HG02981 (cell line): Measurements from ENCODE around the gene IGLL5.
"Not testable (repeated sequence)": the region's sequence is repeated elsewhere in the genome, so short reads cannot be mapped to it uniquely, and the experiment has no call there.

ENCODE experiments used
- ATAC-seq: cut with Tn5 transposase; IDR thresholded peaks from one replicate; pipeline ENCODE4 v1.9.1; 2021; ENCODE audit warnings: mild to moderate bottlenecking, moderate library complexity; ENCODE audit not compliant: unreplicated experiment

IGLL5 gene

DNA sequence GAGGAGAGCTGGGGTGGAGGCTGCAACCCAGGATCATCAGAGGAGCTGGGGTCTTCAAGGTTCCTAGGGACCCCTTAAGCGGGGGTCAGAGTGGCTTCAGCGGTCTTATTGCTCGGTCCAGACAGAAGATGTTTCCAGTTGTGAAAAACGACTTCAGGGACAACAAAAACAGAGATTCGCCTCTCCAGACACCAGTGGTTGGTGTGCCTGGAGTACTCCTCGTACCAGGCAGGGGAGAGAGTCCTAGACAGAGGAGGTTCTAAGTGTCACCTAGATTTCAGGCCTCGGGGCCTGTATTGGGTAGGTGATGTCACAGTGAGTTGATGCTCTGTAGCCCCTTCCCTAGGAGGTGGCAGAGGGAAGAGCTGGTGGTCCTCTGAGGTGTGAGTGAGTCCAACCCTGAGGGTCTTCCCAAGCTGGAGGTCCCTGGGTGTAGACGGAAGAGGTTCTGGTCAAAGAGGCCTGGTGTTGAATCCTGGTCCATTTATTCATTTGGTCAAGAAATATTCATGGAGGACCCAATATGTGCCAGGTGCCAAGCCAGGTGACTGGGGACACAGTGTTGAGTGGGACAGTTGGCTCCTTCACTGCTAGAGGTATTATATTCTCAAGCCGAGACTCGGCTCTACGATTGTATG is 4.4 kb upstream of the IGLL5 start:
- no peak for ATAC-seq

DNA sequence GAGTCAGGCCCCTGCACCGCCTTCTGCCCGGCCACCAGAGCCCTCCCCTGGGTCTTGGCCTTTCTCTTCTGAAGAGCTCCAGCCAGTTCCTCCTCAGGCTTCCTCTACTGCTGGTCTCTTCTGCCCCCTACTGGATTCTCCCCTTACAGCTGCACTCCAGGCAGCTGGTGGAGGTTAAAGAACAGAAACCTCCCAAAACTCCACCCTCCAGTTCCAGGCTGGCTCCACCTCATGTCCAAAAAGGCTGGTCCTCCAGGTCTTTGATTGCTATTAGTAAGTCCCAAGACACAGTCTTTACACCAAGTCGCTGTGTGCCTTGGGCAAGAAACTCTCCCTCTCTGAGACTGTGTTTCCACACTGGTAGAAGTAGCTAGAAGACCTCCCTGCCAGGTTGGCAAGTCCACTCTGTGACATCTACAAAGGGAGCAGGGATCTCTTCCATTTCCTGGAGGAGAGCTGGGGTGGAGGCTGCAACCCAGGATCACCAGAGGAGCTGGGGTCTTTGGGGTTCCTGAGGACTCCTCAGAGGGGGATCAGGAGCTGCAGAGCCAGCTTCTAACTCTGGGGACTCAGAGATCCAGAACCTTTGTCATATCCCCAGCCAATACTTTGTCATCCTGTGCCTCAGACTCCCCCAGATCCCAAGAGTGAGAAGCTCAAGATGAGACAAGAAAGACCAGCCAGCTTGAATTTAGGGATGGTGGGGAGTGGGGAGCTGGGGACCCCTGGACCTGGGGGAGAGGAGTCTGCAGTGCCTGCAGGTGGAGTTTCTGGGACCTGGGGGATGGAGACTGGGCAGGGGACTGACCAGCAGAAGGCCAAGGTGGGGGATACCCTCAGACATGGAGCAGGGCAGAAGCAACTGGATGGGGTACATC is 3.4 kb upstream of the IGLL5 start:
- ATAC-seq: no peak

DNA sequence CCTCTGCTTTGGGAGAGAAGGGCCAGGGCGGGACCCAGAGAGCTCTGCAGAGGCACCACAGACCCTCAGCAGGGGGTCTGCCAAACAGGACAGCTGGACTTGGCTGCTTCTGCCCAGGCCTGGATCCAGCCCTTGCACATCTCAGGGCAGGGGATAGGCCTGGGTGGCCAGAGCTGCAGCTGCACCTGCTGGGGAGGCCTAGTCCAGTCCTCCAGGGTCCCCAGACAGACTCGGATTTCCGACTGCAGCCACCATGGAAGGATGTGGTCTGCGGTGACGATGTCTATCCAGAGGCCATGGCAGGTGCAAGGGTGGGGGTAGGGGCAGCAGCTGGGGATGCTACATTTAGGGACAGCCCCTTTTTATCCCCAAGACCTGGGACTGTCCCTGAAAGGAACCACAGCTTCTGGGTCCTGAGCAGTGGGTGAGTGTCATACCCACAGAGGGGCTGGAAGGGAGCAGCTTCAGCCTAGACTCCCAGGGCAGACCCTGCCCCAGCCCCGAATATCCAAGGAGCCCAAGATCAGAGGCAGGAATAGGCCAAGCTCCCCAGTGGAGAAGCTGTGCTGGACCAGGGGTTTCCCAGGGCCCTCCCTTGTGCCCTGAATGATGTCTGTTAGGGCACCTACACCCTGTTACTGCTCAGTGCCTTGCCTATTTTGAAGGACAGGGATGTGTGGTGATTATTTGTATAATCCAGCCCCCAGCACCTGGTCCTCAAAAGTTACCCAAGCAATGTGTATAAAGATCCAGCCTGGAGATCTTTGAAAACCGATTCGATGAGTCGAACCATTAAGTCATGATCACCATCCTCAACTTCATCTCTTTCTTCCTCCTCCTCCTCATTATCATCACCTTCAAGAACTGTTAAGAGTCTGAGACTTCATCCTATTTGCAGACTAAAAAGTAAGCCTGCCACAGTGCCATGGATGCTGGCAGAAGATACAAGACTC is 2.5 kb upstream of the IGLL5 start:
- no peak for ATAC-seq

DNA sequence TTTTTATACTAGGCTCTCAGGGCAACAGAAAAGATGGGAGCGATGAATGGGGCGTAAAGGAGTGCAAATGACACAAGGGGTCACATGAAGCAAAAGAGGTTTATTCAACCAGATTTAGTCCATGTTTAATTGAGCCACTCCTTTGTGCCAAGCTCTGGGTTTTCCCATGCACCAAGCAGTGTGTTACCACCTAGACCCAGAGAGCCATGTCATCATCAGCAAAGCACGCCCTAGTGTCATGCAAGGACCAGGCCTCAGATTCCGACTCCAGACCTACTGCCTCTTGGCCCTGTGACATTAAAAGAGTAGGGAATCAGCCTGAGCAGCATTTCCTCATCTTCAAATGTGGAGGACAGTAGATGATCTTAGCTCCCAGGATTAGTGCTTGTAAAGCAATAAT is 1.1 kb upstream of the IGLL5 start:
- ATAC-seq: no peak

DNA sequence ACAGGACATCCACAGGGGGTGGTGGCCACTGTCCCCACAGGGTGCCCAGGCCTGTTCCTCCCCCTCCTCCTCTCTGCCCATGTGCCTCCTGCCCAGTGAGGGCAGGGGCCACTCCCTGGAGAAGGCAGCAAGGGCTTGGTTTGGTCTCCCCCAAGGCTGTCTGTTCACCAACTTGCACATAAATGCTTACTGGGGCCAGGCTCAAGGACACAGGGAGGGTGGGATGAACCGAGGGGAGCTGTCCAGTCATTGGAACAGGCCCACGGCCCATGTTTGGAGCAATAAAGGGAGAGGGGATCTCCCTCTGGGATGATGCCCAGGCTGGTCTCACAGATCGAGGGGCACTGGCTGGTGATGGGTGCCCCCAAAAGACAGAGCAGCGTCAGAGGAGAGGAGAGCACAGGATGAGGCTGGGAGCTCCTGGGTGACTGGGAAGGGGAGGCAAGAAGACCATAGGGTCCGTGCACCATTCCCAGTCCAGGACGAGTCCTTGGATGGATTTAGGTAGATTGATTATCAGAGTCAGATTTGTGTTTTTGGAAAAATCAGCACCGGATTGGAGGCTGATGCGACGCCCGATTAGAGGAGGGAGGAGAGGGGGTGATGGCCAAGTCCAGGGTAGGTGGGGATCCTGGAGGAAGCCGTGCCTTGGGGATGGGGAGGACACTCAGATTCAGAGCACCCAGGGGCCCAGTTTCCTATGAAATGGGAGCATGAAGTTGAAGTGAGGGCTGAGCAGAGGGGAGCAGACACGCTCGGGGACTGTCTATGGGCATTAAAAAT is 1.1 kb downstream of the IGLL5 start:
- ATAC-seq: no peak

DNA sequence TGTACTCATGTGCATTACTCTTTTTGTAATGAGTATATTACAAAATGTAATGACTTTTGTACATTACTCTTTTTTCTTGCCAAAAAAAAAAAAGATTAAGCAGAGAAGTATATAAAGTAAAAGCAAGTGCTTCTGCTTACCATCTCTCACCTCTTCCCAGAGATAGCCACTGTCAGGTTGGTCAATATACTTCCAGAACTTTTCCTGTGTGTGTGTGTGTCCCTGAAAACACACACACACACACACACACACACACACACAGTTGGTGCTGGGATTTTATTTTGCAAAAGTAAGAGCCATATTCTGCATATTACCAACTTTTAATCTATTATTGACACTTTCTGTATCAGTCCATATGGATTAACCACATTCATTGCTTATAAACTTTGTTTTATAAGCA is 2.5 kb downstream of the IGLL5 start:
- ATAC-seq: no peak

DNA sequence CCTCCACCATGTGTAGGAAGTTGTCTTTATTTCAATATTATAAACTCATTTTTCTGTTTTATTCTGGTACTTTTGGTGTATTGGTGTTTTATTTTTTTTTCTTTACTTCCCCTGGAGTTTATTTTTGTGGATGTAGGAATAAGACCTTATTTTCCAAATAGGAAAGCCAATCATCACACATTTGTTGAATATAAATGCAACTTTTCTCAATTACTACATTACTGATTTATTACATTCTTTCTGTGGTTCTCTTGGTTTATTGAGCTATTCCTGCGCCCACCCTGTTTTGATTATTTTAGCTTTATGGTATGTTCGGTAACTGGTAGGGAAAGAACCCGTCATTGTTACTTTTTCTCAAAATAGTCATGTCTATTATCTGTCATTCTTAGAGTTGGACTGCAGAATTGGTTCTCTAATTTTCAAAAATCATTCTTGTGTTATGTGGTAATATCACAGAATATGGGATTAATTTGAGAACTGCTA is 3.6 kb downstream of the IGLL5 start:
- ATAC-seq: no peak

DNA sequence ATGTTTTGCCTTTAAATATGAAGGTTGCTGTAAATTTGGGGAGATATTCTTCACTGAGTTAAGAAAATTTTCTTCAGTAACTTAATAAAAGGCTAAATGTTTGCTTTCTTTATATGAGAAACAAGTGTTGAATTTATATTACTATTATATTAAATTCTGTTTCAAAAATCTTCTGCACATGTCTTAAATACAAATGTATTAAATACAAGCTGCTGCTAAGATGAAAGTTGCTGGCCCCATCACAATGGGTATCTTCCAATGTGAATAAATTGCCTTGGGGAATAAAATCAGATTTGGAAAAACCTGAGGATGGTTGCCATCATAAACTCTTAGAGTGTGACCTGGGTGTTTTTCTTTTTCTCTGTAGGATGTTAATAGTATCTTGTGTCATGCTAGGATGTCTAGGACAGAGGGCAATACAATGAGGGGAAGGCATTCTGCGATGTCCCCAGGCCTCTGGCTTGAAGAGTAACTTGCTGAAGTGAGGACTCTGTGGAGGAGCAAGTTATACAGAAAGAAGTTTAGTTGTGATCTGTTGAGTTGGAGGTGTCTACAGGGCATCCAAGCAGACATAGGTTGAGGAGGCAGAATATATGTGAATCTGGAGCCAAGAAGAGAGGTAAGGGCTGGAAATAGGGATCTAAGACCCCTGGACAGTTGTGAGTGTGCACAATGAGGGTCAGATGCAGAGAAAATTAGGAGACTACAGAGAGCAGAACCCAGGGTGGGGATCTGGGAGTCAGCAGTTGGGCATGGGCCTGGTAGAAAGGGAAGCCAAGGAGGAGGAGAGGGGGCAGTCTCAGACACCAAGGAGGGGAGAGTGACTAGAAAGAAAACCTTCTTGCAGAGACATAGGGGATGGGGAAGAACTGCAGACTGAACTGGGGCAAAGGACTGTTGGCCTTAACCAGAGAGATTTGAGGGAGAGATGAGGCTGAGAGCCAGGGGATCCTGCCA is 4.8 kb downstream of the IGLL5 start:
- no peak for ATAC-seq

DNA sequence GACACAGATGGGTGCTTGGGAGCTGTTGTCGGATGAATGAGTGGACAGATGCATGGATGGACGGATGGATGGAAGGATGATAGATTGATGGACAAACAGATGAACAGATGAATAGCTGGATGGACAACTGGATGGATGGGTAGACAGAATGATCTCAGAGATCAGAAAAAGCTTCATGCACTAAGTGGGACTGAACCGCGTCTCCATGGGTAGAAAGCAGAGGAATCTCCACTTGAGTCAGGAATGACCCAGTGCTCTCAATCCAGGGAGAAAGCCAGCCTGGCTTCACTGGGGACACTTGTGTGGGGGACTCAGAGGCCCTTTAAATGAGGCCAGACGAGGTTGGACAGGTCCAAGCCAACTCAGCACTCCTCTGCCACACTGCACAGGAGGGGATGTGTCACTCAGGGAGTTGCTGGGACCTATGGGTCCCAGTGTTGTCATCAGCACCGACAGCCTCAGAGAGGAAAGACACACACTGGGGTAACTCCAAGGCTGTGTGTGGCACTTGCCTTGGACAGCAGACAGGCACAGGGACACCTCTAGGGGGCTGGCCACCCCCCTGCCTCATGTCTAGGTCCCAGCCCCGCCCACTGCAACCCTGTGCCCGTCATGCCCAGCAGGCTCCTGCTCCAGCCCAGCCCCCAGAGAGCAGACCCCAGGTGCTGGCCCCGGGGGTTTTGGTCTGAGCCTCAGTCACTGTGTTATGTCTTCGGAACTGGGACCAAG is 5.6 kb downstream of the IGLL5 start:
- ATAC-seq: no peak

DNA sequence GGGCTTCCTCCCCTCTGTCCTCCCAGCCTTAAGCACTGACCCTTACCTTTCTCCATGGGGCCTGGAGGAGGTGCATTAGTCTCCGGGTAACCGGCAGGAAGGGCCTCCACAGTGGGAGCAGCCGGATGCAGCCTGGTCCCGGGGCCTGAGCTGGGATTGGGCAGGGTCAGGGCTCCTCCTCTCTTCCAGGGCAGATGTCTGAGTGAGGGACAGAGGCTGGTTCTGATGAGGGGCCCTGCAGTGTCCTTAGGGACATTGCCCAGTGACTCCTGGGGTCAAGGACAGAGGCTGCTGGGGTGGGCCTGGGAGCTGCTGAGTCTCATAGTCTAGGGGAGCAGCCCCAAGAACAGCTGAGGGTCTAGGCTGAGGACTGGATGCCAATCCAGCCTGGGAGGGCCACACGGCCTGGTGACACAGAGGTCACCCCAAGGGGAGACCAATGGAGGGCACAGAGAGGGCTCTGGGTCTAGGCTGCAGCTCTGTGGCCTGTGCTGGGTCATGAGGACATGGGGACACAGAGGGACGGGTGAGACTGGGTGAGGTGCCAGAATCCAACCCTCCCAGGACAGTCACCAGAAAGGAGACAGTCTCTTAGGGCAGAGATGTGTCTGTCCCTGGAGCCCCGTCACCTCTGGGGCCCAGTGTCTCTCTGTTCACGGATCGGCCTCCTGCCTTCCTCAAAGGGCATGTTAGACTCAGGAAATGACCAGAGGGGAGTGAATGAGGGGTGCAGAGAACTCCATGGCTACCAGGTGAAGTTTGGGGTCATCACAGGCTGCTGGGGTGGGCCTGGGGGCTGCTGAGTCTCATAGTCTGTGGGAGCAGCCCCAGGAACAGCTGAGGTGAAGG is 6.5 kb downstream of the IGLL5 start:
- ATAC-seq: no peak

DNA sequence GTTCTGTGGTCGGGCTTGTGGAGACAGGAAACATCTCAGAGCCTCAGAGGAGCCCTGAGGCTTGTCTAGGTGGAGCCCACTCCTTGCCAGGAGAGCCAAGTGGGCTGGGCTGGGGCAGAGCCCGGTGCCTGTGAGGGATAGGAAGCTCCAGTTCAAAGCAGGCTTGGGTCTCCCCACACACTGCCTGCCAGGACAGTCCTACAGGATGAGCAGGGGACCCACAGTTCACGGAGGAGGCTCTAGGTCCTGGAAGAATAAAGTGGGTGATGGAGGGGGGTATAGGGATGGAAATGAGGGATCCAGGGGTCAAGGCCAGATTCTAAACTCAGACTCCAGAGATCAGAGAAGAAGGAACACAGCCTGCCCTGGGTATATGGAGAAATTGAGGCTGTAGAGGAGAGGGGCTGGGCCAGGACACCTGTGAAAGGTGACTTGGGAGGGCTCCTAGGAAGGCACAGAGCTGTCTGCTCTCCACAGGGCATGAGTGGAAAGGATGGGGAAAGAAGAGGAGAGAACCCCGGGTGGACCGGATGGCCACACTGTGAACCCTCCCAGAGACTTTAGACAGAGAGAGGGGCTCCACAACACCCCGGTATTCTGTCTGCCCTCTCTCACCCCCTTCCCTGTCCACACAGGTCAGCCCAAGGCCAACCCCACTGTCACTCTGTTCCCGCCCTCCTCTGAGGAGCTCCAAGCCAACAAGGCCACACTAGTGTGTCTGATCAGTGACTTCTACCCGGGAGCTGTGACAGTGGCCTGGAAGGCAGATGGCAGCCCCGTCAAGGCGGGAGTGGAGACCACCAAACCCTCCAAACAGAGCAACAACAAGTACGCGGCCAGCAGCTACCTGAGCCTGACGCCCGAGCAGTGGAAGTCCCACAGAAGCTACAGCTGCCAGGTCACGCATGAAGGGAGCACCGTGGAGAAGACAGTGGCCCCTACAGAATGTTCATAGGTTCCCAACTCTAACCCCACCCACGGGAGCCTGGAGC is 7.4 kb downstream of the IGLL5 start:
- ATAC-seq: no peak

DNA sequence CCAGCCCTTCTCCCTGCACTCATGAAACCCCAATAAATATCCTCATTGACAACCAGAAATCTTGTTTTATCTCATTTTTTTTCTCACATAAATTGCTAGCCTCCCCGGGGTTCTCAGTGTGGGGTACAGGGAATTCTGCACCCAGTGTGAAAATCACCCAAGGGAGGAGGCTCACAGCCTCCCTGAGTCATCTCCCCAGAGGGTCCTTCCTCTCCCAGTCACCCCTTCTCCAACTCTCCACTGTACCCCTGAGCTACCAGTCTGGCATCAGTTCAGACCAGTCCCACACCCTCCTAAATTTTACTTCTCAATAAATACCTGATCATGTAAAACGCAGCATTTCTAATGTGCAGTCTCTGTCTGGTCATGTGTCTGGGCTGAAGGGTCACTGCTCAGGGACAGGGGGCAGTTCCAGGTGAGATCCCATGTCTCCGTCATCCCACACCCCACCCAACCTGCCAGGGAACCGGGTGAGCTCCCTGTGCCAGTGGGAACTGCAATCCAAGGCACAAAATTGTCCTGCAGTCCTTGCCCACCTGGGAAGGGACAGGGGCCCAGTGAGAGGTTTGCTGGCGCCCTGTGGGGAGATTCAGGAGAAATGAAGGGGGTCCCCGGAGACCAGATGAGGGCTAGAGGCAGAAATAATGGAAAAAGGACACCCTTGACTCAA is 8.3 kb downstream of the IGLL5 start:
- no peak for ATAC-seq

DNA sequence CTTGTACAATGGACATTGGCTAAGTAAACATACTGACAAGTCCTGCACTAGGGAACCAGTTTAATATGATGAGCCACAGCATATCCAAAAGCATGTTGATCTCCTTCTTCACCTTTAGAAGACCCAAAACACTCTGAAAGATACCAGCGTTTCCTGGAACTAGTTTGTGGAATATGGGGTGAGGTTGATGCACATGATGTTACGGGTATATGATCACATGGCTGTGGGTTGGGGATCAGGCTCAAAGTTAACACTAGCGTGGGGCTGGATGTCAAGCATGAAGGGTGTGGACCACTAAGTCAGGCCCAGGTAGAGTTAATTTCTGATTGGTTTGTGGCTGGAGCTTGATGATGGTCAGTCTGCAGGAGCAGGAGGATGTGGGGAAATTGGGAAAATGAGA is 9.0 kb downstream of the IGLL5 start:
- no peak for ATAC-seq

DNA sequence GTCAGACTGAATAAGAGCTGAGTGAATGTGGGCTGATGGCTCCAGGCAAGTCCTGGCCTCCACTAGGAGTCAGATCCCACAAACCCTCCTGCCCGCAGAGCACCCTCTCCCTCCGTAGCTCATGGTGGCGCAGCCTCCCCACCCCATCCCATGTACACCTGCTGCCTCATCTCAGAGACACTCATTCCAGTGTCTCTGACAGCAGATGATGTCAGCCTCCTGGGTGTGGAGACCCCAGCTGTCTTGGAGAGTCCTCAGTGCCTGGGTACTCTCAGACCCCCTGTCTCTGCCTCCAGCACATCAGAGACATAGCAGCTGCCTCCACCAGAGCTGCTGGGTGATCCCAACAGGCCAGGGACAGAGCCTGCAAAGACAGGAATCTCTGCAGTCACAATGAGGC is 9.5 kb downstream of the IGLL5 start:
- ATAC-seq: no peak

DNA sequence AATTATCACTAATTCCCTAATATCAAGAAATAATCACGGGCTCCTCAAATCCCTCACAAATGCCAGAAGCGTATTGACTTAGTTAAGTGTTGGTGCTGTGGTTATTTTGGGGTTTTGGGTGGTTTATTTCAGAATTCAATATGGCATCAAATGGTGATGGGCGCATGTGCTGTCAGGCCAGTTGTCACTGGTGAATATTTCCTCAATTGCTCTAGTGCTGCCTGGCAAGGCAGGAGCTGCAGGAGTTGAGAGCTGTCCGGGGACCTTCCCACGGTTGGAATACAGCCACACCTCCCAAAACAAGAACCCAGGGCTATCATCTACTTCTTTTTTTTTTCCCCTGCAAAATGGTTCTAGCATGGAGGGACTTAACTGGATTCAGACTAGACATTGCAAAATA is 10.3 kb downstream of the IGLL5 start:
- ATAC-seq: no peak

DNA sequence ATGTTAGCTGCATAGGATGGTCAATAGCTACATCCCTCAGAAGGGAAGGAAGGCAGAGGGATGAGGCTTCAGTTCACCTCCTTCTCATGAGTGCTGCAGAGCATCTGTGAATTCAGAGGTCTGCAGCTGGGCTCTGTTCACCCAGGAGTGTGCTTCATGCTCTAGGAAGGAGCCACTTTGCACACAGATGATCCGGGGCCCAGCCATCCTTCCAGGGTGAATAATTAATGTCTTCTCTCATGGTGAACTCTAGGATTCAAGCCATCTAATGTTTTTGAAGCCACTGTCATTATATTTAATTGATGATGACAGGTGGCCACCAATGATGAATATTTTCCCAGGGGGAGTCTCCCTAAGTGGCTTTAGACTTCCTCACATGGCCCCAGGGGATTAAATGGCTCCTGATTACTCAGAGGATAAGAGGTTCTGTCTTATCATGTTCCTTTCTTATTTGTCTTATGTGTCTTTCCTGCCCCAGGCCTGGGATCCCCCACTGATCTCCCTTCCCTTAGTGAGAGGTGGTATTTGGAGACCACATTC is 10.9 kb downstream of the IGLL5 start:
- ATAC-seq: not testable (repeated sequence)
